Measurements from ENCODE around the gene PDPN.
"Not testable (repeated sequence)": the region's sequence is repeated elsewhere in the genome, so short reads cannot be mapped to it uniquely, and the experiment has no call there.

The PDPN gene

GRCh38 chr1:13583595-13583965, at the start of gene PDPN:
Gene PDPN (plus strand): TSS chr1:13583832. CDS start chr1:13584034, 202 bp downstream.
- no peak for DNase-seq

- no peak for DNase-seq
Observed at GRCh38 chr1:13535227-13535626, 48.4 kb upstream of the PDPN start.

- DNase-seq, result no peak
Observed at GRCh38 chr1:13536571-13536970, 47.1 kb upstream of the PDPN start.

GRCh38 chr1:13538832-13539231, 44.8 kb upstream of the PDPN start:
- no peak for DNase-seq

GRCh38 chr1:13539683-13540082, 43.9 kb upstream of the PDPN start:
- DNase-seq, result no peak

- no peak for DNase-seq
Observed at GRCh38 chr1:13540866-13541265, 42.8 kb upstream of the PDPN start.

GRCh38 chr1:13541435-13542215, 42.0 kb upstream of the PDPN start:
- no peak for DNase-seq

- DNase-seq, result no peak
Observed at GRCh38 chr1:13543451-13544220, 40.0 kb upstream of the PDPN start.

GRCh38 chr1:13544221-13544556, 39.4 kb upstream of the PDPN start:
- DNase-seq, result no peak

GRCh38 chr1:13546791-13547190, 36.8 kb upstream of the PDPN start:
- DNase-seq, result no peak

GRCh38 chr1:13548281-13548680, 35.4 kb upstream of the PDPN start:
- no peak for DNase-seq

GRCh38 chr1:13549021-13549420, 34.6 kb upstream of the PDPN start:
- no peak for DNase-seq

- no peak for DNase-seq
Observed at GRCh38 chr1:13549521-13549920, 34.1 kb upstream of the PDPN start.

- DNase-seq, result no peak
Observed at GRCh38 chr1:13550663-13551062, 33.0 kb upstream of the PDPN start.

GRCh38 chr1:13554798-13555197, 28.8 kb upstream of the PDPN start:
- no peak for DNase-seq

- no peak for DNase-seq
Observed at GRCh38 chr1:13556224-13556764, 27.3 kb upstream of the PDPN start.

GRCh38 chr1:13560541-13560940, 23.1 kb upstream of the PDPN start:
- no peak for DNase-seq

GRCh38 chr1:13562981-13563380, 20.7 kb upstream of the PDPN start:
- not testable (repeated sequence) for DNase-seq

- DNase-seq, result no peak
Observed at GRCh38 chr1:13564073-13564472, 19.6 kb upstream of the PDPN start.

GRCh38 chr1:13570435-13570834, 13.2 kb upstream of the PDPN start:
- not testable (repeated sequence) for DNase-seq

GRCh38 chr1:13570924-13571323, 12.7 kb upstream of the PDPN start:
- DNase-seq, result no peak

- no peak for DNase-seq
Observed at GRCh38 chr1:13573586-13573985, 10.0 kb upstream of the PDPN start.

- no peak for DNase-seq
Observed at GRCh38 chr1:13576926-13577325, 6.7 kb upstream of the PDPN start.

- no peak for DNase-seq
Observed at GRCh38 chr1:13577846-13578245, 5.8 kb upstream of the PDPN start.
